NCI-H1092 treated with DMSO at 0.1 percent for 48 hours (cell line): Measurements from ENCODE around the gene ANKRD40CL.

ENCODE experiments used
- DNase-seq: peaks from one replicate; lab custom pipeline; 2025; lab: John Stamatoyannopoulos, UW

The ANKRD40CL gene

GRCh38 chr17:50715471-50715870 is 51.8 kb downstream of the ANKRD40CL start:
- DNase-seq: no peak

GRCh38 chr17:50712641-50713040 is 54.7 kb downstream of the ANKRD40CL start:
- DNase-seq: no peak
